HCT116 (cell line): ENCODE measurements around the gene ERP27.

Source experiments
- TF ChIP-seq, protein P1 (sequence below), 3 experiments: fragments of 200-600 bp in 1 of 3; sonication (generic) in 1 of 3; IDR thresholded peaks in 2 of 3; conservative IDR thresholded peaks in 1 of 3; 2 replicates each; pipeline ENCODE4 v1.5.1; 2012 to 2017; ENCODE audit warnings: low read depth in 2 of 3, low read length in 2 of 3, antibody characterized with exemption in 1 of 3, borderline replicate concordance in 1 of 3, control low read depth in 1 of 3, mild to moderate bottlenecking in 1 of 3, mixed read lengths in 1 of 3, mixed run types in 1 of 3, moderate library complexity in 1 of 3; ENCODE audit not compliant: insufficient read depth in 1 of 3
- TF ChIP-seq, protein P2 (sequence below): IDR thresholded peaks from 2 replicates; pipeline ENCODE4 v1.6.1; 2012; ENCODE audit warnings: low read depth

DNA sequence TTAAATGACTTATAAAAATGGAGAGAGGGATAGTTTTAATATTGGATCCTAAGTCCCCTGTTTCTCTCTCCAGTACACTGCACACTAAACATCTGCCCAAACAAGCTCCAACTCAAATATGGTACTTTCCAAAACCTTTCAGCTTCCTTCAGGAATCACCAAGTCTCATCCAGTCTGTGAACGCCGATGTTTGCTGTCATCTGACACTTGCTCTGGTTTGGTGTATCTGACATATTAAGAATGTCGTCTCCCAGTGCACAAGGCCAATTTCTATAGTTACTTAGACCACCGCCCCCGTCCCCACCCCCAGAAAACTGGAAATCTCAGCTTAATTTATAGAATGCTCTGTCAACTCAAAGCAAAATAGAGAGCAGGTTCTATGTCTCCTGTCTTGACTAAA lies 47.6 kb downstream of the ERP27 start:
- TF ChIP-seq, protein P1, sequence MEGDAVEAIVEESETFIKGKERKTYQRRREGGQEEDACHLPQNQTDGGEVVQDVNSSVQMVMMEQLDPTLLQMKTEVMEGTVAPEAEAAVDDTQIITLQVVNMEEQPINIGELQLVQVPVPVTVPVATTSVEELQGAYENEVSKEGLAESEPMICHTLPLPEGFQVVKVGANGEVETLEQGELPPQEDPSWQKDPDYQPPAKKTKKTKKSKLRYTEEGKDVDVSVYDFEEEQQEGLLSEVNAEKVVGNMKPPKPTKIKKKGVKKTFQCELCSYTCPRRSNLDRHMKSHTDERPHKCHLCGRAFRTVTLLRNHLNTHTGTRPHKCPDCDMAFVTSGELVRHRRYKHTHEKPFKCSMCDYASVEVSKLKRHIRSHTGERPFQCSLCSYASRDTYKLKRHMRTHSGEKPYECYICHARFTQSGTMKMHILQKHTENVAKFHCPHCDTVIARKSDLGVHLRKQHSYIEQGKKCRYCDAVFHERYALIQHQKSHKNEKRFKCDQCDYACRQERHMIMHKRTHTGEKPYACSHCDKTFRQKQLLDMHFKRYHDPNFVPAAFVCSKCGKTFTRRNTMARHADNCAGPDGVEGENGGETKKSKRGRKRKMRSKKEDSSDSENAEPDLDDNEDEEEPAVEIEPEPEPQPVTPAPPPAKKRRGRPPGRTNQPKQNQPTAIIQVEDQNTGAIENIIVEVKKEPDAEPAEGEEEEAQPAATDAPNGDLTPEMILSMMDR (IDR thresholded peaks at IDR 0.05 in 2 of 3, conservative IDR thresholded peaks at IDR 0.05 in 1 of 3; ENCODE audit: borderline replicate concordance in 1 of 3, insufficient read depth in 1 of 3, low read depth in 2 of 3, low read length in 2 of 3) = no peak
- TF ChIP-seq, protein P2, sequence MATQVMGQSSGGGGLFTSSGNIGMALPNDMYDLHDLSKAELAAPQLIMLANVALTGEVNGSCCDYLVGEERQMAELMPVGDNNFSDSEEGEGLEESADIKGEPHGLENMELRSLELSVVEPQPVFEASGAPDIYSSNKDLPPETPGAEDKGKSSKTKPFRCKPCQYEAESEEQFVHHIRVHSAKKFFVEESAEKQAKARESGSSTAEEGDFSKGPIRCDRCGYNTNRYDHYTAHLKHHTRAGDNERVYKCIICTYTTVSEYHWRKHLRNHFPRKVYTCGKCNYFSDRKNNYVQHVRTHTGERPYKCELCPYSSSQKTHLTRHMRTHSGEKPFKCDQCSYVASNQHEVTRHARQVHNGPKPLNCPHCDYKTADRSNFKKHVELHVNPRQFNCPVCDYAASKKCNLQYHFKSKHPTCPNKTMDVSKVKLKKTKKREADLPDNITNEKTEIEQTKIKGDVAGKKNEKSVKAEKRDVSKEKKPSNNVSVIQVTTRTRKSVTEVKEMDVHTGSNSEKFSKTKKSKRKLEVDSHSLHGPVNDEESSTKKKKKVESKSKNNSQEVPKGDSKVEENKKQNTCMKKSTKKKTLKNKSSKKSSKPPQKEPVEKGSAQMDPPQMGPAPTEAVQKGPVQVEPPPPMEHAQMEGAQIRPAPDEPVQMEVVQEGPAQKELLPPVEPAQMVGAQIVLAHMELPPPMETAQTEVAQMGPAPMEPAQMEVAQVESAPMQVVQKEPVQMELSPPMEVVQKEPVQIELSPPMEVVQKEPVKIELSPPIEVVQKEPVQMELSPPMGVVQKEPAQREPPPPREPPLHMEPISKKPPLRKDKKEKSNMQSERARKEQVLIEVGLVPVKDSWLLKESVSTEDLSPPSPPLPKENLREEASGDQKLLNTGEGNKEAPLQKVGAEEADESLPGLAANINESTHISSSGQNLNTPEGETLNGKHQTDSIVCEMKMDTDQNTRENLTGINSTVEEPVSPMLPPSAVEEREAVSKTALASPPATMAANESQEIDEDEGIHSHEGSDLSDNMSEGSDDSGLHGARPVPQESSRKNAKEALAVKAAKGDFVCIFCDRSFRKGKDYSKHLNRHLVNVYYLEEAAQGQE = no peak
